Smooth muscle cell of the pulmonary artery (primary cell): ENCODE data around the gene MDC1. TPM values are rescaled to one million over a fixed set of nuclear protein-coding genes. Genes with fewer than 3 reads are reported as not detected.

Experiments
- total RNA-seq: library from RNA; depleted of rRNA; stranded (reverse); fragments of >200 nt; gene quantifications from 2 replicates; pipeline ENCODE4 v1.2.3, GENCODE V29; 2014

MDC1 gene
- total RNA-seq = 10.8 and 12.7 TPM in 2 replicates

GRCh38 chr6:30717129-30717844, at the start of gene MDC1:
TSS of gene MDC1 (minus strand) at chr6:30717281. CDS start at chr6:30715175, 2,106 bp downstream.

GRCh38 chr6:30744054-30744805, 27.1 kb upstream of the MDC1 start, which contains the start of gene IER3:
TSS of gene IER3 (minus strand) at chr6:30744547. CDS start at chr6:30744518, 29 bp downstream.

GRCh38 chr6:30742316-30743098, 25.4 kb upstream of the MDC1 start, which contains the start of gene FLOT1:
TSS of gene FLOT1 (minus strand) at chr6:30742687. CDS start at chr6:30742189, 498 bp downstream.

GRCh38 chr6:30719791-30720737, 3.0 kb upstream of the MDC1 start, which contains the start of gene TUBB:
TSS of gene TUBB (plus strand) at chr6:30720352. CDS start at chr6:30720507, 155 bp downstream.

GRCh38 chr6:30690403-30691207, 26.5 kb downstream of the MDC1 start, which contains the start of gene NRM:
TSS of gene NRM (minus strand) at chr6:30690984. CDS start at chr6:30690974, 10 bp downstream.

GRCh38 chr6:30686009-30686907, 30.8 kb downstream of the MDC1 start, which contains the start of gene PPP1R18:
TSS of gene PPP1R18 (minus strand) at chr6:30686645. CDS start at chr6:30686018, 627 bp downstream.

GRCh38 chr6:30672445-30673253, 44.4 kb downstream of the MDC1 start, which contains the start of gene DHX16:
TSS of gene DHX16 (minus strand) at chr6:30673006. CDS start at chr6:30672841, 165 bp downstream.

Other genes starting within 250 kb of the MDC1 start
- 215 and 254 TPM in 2 replicates for gene HLA-E, start 227.8 kb downstream of the MDC1 start, total RNA-seq
- gene GNL1, start 160.8 kb downstream of the MDC1 start, total RNA-seq = 53.5 and 62.6 TPM in 2 replicates
- 4.8 and 5.7 TPM in 2 replicates for gene PRR3, start 160.0 kb downstream of the MDC1 start, total RNA-seq
- 43.7 and 55.0 TPM in 2 replicates for gene ABCF1, start 145.8 kb downstream of the MDC1 start, total RNA-seq
- gene PPP1R10, start 100.0 kb downstream of the MDC1 start, total RNA-seq = 17.7 and 21.0 TPM in 2 replicates
- gene MRPS18B, start 99.4 kb downstream of the MDC1 start, total RNA-seq = 34.9 and 35.4 TPM in 2 replicates
- gene ATAT1, start 90.4 kb downstream of the MDC1 start, total RNA-seq = 3.3 and 5.0 TPM in 2 replicates
- gene C6orf136, start 70.1 kb downstream of the MDC1 start, total RNA-seq = 2.2 and 2.5 TPM in 2 replicates
- 34.6 and 40.8 TPM in 2 replicates for gene DHX16, start 44.3 kb downstream of the MDC1 start, total RNA-seq
- 55.1 and 74.0 TPM in 2 replicates for gene PPP1R18, start 30.6 kb downstream of the MDC1 start, total RNA-seq
- 2.6 and 3.3 TPM in 2 replicates for gene NRM, start 26.3 kb downstream of the MDC1 start, total RNA-seq
- 611 and 617 TPM in 2 replicates for gene TUBB, start 3.1 kb upstream of the MDC1 start, total RNA-seq
- gene FLOT1, start 25.4 kb upstream of the MDC1 start, total RNA-seq = 102 and 110 TPM in 2 replicates
- 49.8 and 105 TPM in 2 replicates for gene IER3, start 27.3 kb upstream of the MDC1 start, total RNA-seq
- gene DDR1, start 167.2 kb upstream of the MDC1 start, total RNA-seq = 48.4 and 81.1 TPM in 2 replicates
- 14.7 and 17.1 TPM in 2 replicates for gene GTF2H4, start 190.9 kb upstream of the MDC1 start, total RNA-seq
- 14.9 and 17.8 TPM in 2 replicates for gene VARS2, start 197.0 kb upstream of the MDC1 start, total RNA-seq
- not detected in 2 replicates for gene SFTA2, start 214.9 kb upstream of the MDC1 start, total RNA-seq
- not detected in 2 replicates for gene MUCL3, start 223.7 kb upstream of the MDC1 start, total RNA-seq